GM12878 (cell line): ENCODE results near the gene HEMK1. TPM values are rescaled to one million over a fixed set of nuclear protein-coding genes. Genes with fewer than 3 reads are reported as not detected.

ENCODE experiments used
- ATAC-seq: fragments of 200-7000 bp; cut with Tn5 transposase; 3 replicates; pipeline ENCODE4 v1.9.1; 2020; ENCODE audit warnings: mild to moderate bottlenecking, moderate library complexity
- BruUV-seq: library from RNA; stranded (reverse); fragments of 400-500 nt; replicated peaks from 2 replicates; lab custom pipeline; 2021; lab: Mats Ljungman, UMichigan
- CTCF ChIA-PET: fragments of 300-600 bp; sonication (Branson Sonifier 250); formaldehyde crosslinking; extraction: SDS; loops from one replicate; lab custom pipeline; 2021; ENCODE audit warnings: inconsistent platforms; lab: Yijun Ruan, JAX
- POLR2A ChIA-PET: fragments of 350-600 bp; formaldehyde crosslinking; extraction: SDS; loops from one replicate; lab custom pipeline; 2021; ENCODE audit warnings: inconsistent platforms; lab: Charles Lee
- RAD21 ChIA-PET: fragments of 300-600 bp; sonication (Branson Sonifier 250); formaldehyde crosslinking; loops from one replicate; lab custom pipeline; 2023; ENCODE audit warnings: antibody characterized with exemption; ENCODE audit not compliant: unreplicated experiment; lab: Charles Lee
- SMC1A ChIA-PET: fragments of 300-600 bp; sonication (Branson Sonifier 250); formaldehyde crosslinking; loops from one replicate; lab custom pipeline; 2023; ENCODE audit not compliant: unreplicated experiment, uncharacterized antibody; lab: Charles Lee
- DNase-seq: peaks from one replicate; pipeline ENCODE4 v3.0.0-alpha.2; 2011; ENCODE audit warnings: low read depth, low spot score
- FAIRE-seq: peaks from 3 replicates; lab custom pipeline; 2011; peaks lifted over from hg19 to GRCh38; lab: Jason Lieb, UNC
- H2AFZ ChIP-seq: 2 replicates; pipeline ENCODE4 v1.6.0; 2011; ENCODE audit warnings: low read depth, low read length, control low read depth; ENCODE audit not compliant: control insufficient read depth
- H3K27ac ChIP-seq: 2 replicates; pipeline ENCODE4 v1.5.1; 2011; ENCODE audit warnings: control low read depth; ENCODE audit not compliant: control insufficient read depth, insufficient read depth
- H3K27me3 ChIP-seq, 2 experiments: replicated peaks in 1 of 2; 2 replicates each; pipeline versions ENCODE4 v1.6.0 to v1.6.1; 2011; ENCODE audit warnings: low read length in 1 of 2; ENCODE audit not compliant: control insufficient read depth in 2 of 2, insufficient read depth in 2 of 2
- H3K36me3 ChIP-seq, 2 experiments: 2 replicates each; pipeline ENCODE4 v1.5.1; 2011; ENCODE audit warnings: low read length in 1 of 2; ENCODE audit not compliant: control insufficient read depth in 2 of 2, insufficient read depth in 2 of 2
- H3K4me1 ChIP-seq: 2 replicates; pipeline ENCODE4 v1.6.1; 2011; ENCODE audit warnings: mild to moderate bottlenecking, low read length, moderate library complexity, mixed read lengths; ENCODE audit not compliant: control insufficient read depth, insufficient read depth
- H3K4me2 ChIP-seq: 2 replicates; pipeline ENCODE4 v1.6.0; 2011; ENCODE audit warnings: control low read depth; ENCODE audit not compliant: control insufficient read depth, insufficient read depth
- H3K4me3 ChIP-seq: fragments of 200-600 bp; sonication (generic); 2 replicates; pipeline ENCODE4 v1.5.1; 2016
- H3K79me2 ChIP-seq: 2 replicates; pipeline ENCODE4 v1.6.0; 2011; ENCODE audit warnings: low read length; ENCODE audit not compliant: control insufficient read depth, insufficient read depth
- H3K9ac ChIP-seq: 2 replicates; pipeline ENCODE4 v1.8.0; 2011; ENCODE audit warnings: low read length, control low read depth, mixed read lengths; ENCODE audit not compliant: control insufficient read depth, insufficient read depth
- H3K9me3 ChIP-seq: replicated peaks from 3 replicates; pipeline ENCODE4 v1.5.1; 2011; ENCODE audit warnings: mild to moderate bottlenecking, low read length; ENCODE audit not compliant: control insufficient read depth, insufficient read depth
- H4K20me1 ChIP-seq: 2 replicates; pipeline ENCODE4 v1.6.0; 2011; ENCODE audit not compliant: control insufficient read depth, insufficient read depth
- BACH1 ChIP-seq: fragments of 450-650 bp; IDR thresholded peaks from 2 replicates; pipeline ENCODE4 v1.6.1; 2017; ENCODE audit warnings: mild to moderate bottlenecking, borderline replicate concordance
- E2F4 ChIP-seq: IDR thresholded peaks from 2 replicates; pipeline ENCODE4 v1.6.1; 2012; ENCODE audit warnings: low read depth, low read length, improper control_type of control experiment
- ELK1 ChIP-seq: IDR thresholded peaks from 2 replicates; pipeline ENCODE4 v1.6.1; 2012; ENCODE audit warnings: low read depth, low read length, improper control_type of control experiment
- EP300 ChIP-seq, 2 experiments: fragments of 150-350 bp in 1 of 2; IDR thresholded peaks; 2 replicates each; pipeline ENCODE4 v1.6.1; 2011 to 2012; ENCODE audit warnings: low read depth in 2 of 2, low read length in 2 of 2, borderline replicate concordance in 1 of 2, improper control_type of control experiment in 1 of 2, inconsistent platforms in 1 of 2; ENCODE audit not compliant: control insufficient read depth in 1 of 2
- KDM1A ChIP-seq: fragments of 200-600 bp; sonication (generic); IDR thresholded peaks from 2 replicates; pipeline ENCODE4 v1.6.1; 2016; ENCODE audit warnings: borderline replicate concordance
- LARP7 ChIP-seq: fragments of 450-650 bp; IDR thresholded peaks from 2 replicates; pipeline ENCODE4 v1.6.1; 2017; ENCODE audit warnings: mild to moderate bottlenecking
- NFIC ChIP-seq: IDR thresholded peaks from 2 replicates; pipeline ENCODE4 v1.6.1; 2012; ENCODE audit warnings: low read depth, mild to moderate bottlenecking, inconsistent platforms, low read length, moderate library complexity
- NR2C2 ChIP-seq: IDR thresholded peaks from 2 replicates; pipeline ENCODE4 v1.6.1; 2011; ENCODE audit warnings: borderline replicate concordance, low read depth; ENCODE audit not compliant: control insufficient read depth, insufficient read length
- POLR2AphosphoS5 ChIP-seq: IDR thresholded peaks from 2 replicates; pipeline ENCODE4 v1.6.1; 2011; ENCODE audit warnings: mild to moderate bottlenecking, low read length, inconsistent platforms
- POU2F2 ChIP-seq: IDR thresholded peaks from 3 replicates; pipeline ENCODE4 v1.6.1; 2011; ENCODE audit warnings: low read depth, mild to moderate bottlenecking, low read length, borderline replicate concordance
- SREBF2 ChIP-seq: IDR thresholded peaks from 2 replicates; pipeline ENCODE4 v1.6.1; 2012; ENCODE audit warnings: mild to moderate bottlenecking, low read length
- STAT3 ChIP-seq: IDR thresholded peaks from 2 replicates; pipeline ENCODE4 v1.6.1; 2011; ENCODE audit warnings: low read depth, low read length, improper control_type of control experiment
- TARDBP ChIP-seq: IDR thresholded peaks from 2 replicates; pipeline ENCODE4 v1.6.1; 2016; ENCODE audit warnings: borderline replicate concordance
- YY1 ChIP-seq: IDR thresholded peaks from 2 replicates; pipeline ENCODE4 v1.6.1; 2011; ENCODE audit warnings: low read depth, mild to moderate bottlenecking, low read length
- ZZZ3 ChIP-seq: IDR thresholded peaks from 2 replicates; pipeline ENCODE4 v1.6.1; 2011; ENCODE audit warnings: low read depth; ENCODE audit not compliant: control insufficient read depth, insufficient read length
- WGBS: methylation state at CpG from one replicate; pipeline ENCODE4 v1.1.6; 2016; ENCODE audit warnings: low lambda C conversion rate; ENCODE audit not compliant: insufficient replicate concordance, insufficient coverage; ENCODE audit errors: missing lambda C conversion rate; 5-methylcytosine and 5-hydroxymethylcytosine counted together
- in situ Hi-C: fragments of 300-500 bp; cut with MboI; formaldehyde crosslinking; loops from 9 replicates; pipeline ENCODE4 v1.14.3; 2018; ENCODE audit warnings: mixed read lengths
- intact Hi-C: fragments of 100-400 bp; cut with micrococcal nuclease; formaldehyde crosslinking; loops from one replicate; pipeline ENCODE4 v1.14.2; 2022; ENCODE audit not compliant: unreplicated experiment
- polyA plus RNA-seq, 11 experiments: library from polyadenylated mRNA; depleted of rRNA in 4 of 11; unstranded in 6 of 11; stranded (reverse) in 5 of 11; fragments of >200 nt; fragmentation: Nextera tagmentation in 4 of 11; fragmentation: Illumina TruSeq in 1 of 11; extraction: Ambion mirVana in 4 of 11; extraction: Trizol in 1 of 11; gene quantifications; 1 replicate in 1 of 11; 2 replicates in 10 of 11; pipeline versions ENCODE4 v1.2.1 to v1.2.3, GENCODE V29; 2011 to 2016; ENCODE audit warnings: inconsistent platforms in 2 of 11, missing spikeins in 2 of 11, low read depth in 1 of 11
- total RNA-seq, 4 experiments: library from RNA; depleted of rRNA in 3 of 4; stranded (reverse); fragments of >200 nt in 3 of 4; fragmentation: Illumina TruSeq in 1 of 4; extraction: Trizol in 1 of 4; gene quantifications; 2 replicates each; pipeline versions ENCODE4 v1.2.1 to v1.2.3, GENCODE V29; 2013 to 2021

HEMK1 gene
- total and polyA plus RNA-seq, 10 of the 15 experiments (the other 5 are each of a cell fraction or from before 2014, with no cell fraction given): 2.8 to 19.0 (median 12.0) TPM

- BruUV-seq: no TSS peak
- POLR2A ChIA-PET: no interaction called here
- no peak for FAIRE-seq
These were observed 18.2 kb upstream of the HEMK1 start for GRCh38 chr3:50551054-50551659.

More at GRCh38 chr3:50551054-50551659, 18.2 kb upstream of the HEMK1 start:
- no peak overlapping the region for H2AFZ ChIP-seq
- H4K20me1 ChIP-seq: no peaks in the 10 kb centered on the region
- H3K79me2 ChIP-seq: no peaks in the 10 kb centered on the region
- WGBS: 21% methylated on average over 9 of the region's 9 CpGs
- no peaks in the 10 kb centered on the region for H3K36me3 ChIP-seq
- ChIA-PET RAD21 (interaction anchor here (0.8 kb wide), 1 partner anchor 102 kb away, joined by 3 read pairs; no protein-coding TSS in a partner anchor), CTCF (interaction anchor here (0.7 to 1.8 kb wide), 8 partner anchors 9 to 204 kb away, joined by 3 to 11 read pairs (median 4); partner anchors contain the start of genes CYB561D2 and NPRL2)
- H3K9me3 ChIP-seq: no peaks in the 10 kb centered on the region
- H3K4me3 ChIP-seq: no peak overlapping the region
- in situ Hi-C loops: no loop called here
- DNase-seq: no peak
- H3K4me1 ChIP-seq: no peaks in the 10 kb centered on the region
- no peak overlapping the region for H3K4me2 ChIP-seq
- TF ChIP-seq E2F4 (no peak), LARP7 (no peak), BACH1 (no peak), NFIC (no peak), STAT3 (no peak), NR2C2 (no peak), ELK1 (no peak), KDM1A (no peak), SREBF2 (no peak), TARDBP (no peak), EP300 (IDR thresholded peaks at IDR 0.05; ENCODE audit: borderline replicate concordance in 1 of 2, control insufficient read depth in 1 of 2, low read depth in 2 of 2, low read length in 2 of 2) (no peak), POU2F2 (no peak), YY1 (no peak), POLR2AphosphoS5 (no peak), ZZZ3 (no peak)
- TF ChIP-seq, all 136 proteins: peak for 0
- Histone ChIP-seq H3K9ac (no peak overlapping the region), H3K27me3 (no peaks in the 10 kb centered on the region; a peak in 1 of 4 replicates), H3K27ac (no peak overlapping the region)
- no peak for ATAC-seq
- SMC1A ChIA-PET: interaction anchor here (1.3 kb wide), 1 partner anchor 13 kb away, joined by 3 read pairs; no protein-coding TSS in a partner anchor
- intact Hi-C loops: no loop called here
